Neutrophil (primary cell): ENCODE data around the gene LRRC43.

Experiments used
- H3K27ac ChIP-seq: fragments of 200-600 bp; sonication (generic); 2 replicates; pipeline ENCODE4 v1.5.1; 2016; ENCODE audit warnings: mild to moderate bottlenecking, moderate library complexity
- H3K27me3 ChIP-seq: fragments of 200-600 bp; sonication (generic); 2 replicates; pipeline ENCODE4 v1.6.0; 2016; ENCODE audit warnings: mild to moderate bottlenecking
- H3K36me3 ChIP-seq: fragments of 200-600 bp; sonication (generic); 2 replicates; pipeline ENCODE4 v1.5.1; 2017
- H3K4me1 ChIP-seq, 2 experiments: fragments of 200-600 bp in 1 of 2; sonication (generic) in 1 of 2; 1 replicate in 1 of 2; 2 replicates in 1 of 2; pipeline versions ENCODE4 v1.5.1 to v1.6.1; 2013 to 2016; ENCODE audit warnings: low read depth in 1 of 2, low read length in 1 of 2, mild to moderate bottlenecking in 1 of 2, moderate library complexity in 1 of 2; ENCODE audit not compliant: control insufficient read depth in 1 of 2, insufficient read depth in 1 of 2
- H3K4me3 ChIP-seq, 2 experiments: fragments of 200-600 bp in 1 of 2; sonication (generic) in 1 of 2; 1 replicate in 1 of 2; 2 replicates in 1 of 2; pipeline ENCODE4 v1.5.1; 2013 to 2016; ENCODE audit warnings: low read depth in 1 of 2, low read length in 1 of 2, mild to moderate bottlenecking in 1 of 2, moderate library complexity in 1 of 2
- H3K9me3 ChIP-seq: fragments of 200-600 bp; sonication (generic); 2 replicates; pipeline ENCODE4 v1.5.1; 2016
- TF ChIP-seq, protein P1 (sequence below): fragments of 200-600 bp; sonication (generic); IDR thresholded peaks from 2 replicates; pipeline ENCODE4 v1.5.1; 2016; ENCODE audit warnings: antibody characterized with exemption

LRRC43 gene

GRCh38 chr12:122159882-122160281 lies 23.0 kb upstream of the LRRC43 start:
- Histone ChIP-seq H3K9me3 (no peaks in the 10 kb centered on the region), H3K27me3 (no peaks in the 10 kb centered on the region), H3K27ac (no peak overlapping the region), H3K4me1 (no peaks in the 10 kb centered on the region), H3K36me3 (no peaks in the 10 kb centered on the region), H3K4me3 (no peak overlapping the region)
- TF ChIP-seq, protein P1, sequence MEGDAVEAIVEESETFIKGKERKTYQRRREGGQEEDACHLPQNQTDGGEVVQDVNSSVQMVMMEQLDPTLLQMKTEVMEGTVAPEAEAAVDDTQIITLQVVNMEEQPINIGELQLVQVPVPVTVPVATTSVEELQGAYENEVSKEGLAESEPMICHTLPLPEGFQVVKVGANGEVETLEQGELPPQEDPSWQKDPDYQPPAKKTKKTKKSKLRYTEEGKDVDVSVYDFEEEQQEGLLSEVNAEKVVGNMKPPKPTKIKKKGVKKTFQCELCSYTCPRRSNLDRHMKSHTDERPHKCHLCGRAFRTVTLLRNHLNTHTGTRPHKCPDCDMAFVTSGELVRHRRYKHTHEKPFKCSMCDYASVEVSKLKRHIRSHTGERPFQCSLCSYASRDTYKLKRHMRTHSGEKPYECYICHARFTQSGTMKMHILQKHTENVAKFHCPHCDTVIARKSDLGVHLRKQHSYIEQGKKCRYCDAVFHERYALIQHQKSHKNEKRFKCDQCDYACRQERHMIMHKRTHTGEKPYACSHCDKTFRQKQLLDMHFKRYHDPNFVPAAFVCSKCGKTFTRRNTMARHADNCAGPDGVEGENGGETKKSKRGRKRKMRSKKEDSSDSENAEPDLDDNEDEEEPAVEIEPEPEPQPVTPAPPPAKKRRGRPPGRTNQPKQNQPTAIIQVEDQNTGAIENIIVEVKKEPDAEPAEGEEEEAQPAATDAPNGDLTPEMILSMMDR, result no peak

- H3K4me1 ChIP-seq, result no peaks in the 10 kb centered on the region
- H3K27ac ChIP-seq, result no peak overlapping the region
- no peaks in the 10 kb centered on the region for H3K36me3 ChIP-seq
- H3K27me3 ChIP-seq, result no peaks in the 10 kb centered on the region
- H3K9me3 ChIP-seq, result no peaks in the 10 kb centered on the region
- no peak overlapping the region for H3K4me3 ChIP-seq
- TF ChIP-seq, protein P1, result no peak
Measured at GRCh38 chr12:122160761-122161160, 22.2 kb upstream of the LRRC43 start.

DNA sequence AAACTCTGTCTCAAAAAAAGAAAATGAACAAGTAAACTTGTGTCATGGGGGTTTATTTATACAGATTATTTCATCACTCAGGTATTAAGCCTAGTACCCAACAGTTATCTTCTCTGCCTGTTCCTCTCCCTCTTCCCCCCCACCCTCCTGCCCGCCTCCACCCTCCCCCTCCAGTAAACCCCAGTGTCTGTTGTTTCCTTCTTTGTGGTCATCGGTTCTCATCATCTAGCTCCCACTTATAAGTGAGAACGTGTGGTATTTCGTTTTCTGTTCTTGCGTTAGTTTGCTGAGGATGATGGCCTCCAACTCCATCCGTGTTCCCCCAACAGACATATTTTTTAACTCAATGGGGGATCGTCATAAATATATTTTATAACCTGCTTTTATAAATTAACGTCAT lies 21.2 kb upstream of the LRRC43 start:
- Histone ChIP-seq H3K4me3 (no peak overlapping the region), H3K27me3 (no peaks in the 10 kb centered on the region), H3K4me1 (no peaks in the 10 kb centered on the region), H3K9me3 (no peaks in the 10 kb centered on the region), H3K36me3 (no peaks in the 10 kb centered on the region), H3K27ac (no peak overlapping the region)
- TF ChIP-seq, protein P1, result no peak

GRCh38 chr12:122162976-122163375 lies 19.9 kb upstream of the LRRC43 start:
- Histone ChIP-seq H3K9me3 (no peaks in the 10 kb centered on the region), H3K4me3 (no peak overlapping the region)
- TF ChIP-seq, protein P1, result no peak

DNA sequence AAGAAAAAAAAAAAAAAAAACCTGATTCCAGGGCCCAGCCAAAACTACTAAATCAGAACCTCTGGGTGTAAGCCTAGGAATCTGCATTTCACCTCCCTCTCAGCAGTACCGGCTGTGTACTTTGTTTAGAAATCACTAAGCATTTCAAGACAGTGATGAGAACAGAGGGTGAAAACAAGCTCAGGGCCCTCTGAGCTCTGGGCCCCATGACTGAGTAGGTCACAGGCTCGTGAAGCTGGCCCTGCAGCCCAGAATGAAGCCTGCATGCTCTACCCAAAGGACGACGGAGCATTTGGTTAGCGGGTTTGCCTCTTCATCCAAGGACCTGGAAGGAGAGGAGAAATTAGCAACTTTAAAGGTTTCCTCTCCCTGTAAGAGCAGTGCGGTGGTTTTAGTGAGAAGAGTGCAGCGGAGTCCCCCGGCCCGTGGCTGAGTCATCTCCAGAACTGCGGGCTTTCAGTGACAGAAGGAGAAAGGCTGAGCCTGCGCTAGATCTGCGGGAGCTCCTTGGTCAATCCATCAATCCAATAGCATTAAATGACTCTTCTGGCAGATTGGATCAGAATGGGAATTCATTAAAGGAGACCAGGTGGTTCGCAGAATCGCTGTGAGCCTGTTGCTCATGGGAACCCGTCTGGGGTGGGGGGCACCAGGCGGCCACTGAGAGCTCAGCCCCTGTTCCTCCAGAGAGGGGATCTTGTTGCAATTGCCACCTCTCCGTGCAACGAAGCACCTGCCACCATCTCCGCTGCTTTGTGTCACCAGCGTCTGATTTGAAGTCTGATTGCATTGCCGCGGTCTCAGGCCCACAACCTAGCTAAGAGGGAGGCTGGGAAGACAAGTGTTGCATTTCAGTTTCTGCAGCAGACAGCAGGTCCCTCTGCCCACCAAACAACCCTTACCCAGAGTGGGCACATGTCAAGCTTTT lies 16.2 kb upstream of the LRRC43 start:
- H3K4me3 ChIP-seq, result no peak overlapping the region
- TF ChIP-seq, protein P1, result no peak
- H3K27me3 ChIP-seq, result no peaks in the 10 kb centered on the region
- no peaks in the 10 kb centered on the region for H3K36me3 ChIP-seq
- H3K4me1 ChIP-seq, result no peaks in the 10 kb centered on the region
- no peak overlapping the region for H3K27ac ChIP-seq
- no peaks in the 10 kb centered on the region for H3K9me3 ChIP-seq

More at GRCh38 chr12:122162976-122163375, 19.9 kb upstream of the LRRC43 start:
- no peaks in the 10 kb centered on the region for H3K36me3 ChIP-seq
- no peaks in the 10 kb centered on the region for H3K27me3 ChIP-seq
- H3K27ac ChIP-seq, result no peak overlapping the region
- H3K4me1 ChIP-seq, result no peaks in the 10 kb centered on the region
